B cell (primary cell): ENCODE data around the gene AMPH.

Source experiments
- CTCF ChIP-seq: fragments of 200-600 bp; IDR thresholded peaks from one replicate; pipeline ENCODE4 v1.8.0; 2022; ENCODE audit warnings: antibody characterized with exemption, mild to moderate bottlenecking
- EZH2 ChIP-seq: IDR thresholded peaks from 2 replicates; pipeline ENCODE4 v1.6.1; 2012; ENCODE audit warnings: borderline replicate concordance, low read depth, mild to moderate bottlenecking, moderate library complexity, low read length; ENCODE audit not compliant: insufficient read depth, poor library complexity, severe bottlenecking

GRCh38 chr7:38385682-38386081, 245.5 kb downstream of the AMPH start:
- TF ChIP-seq CTCF (no peak), EZH2 (no peak)
